Stimulated activated CD8-positive, alpha-beta memory T cell treated with anti-CD3 and anti-CD28 coated beads, Interleukin-4, amount 100 ng/mL, for 4 hours (primary cell): ENCODE measurements around the gene PASK.

Experiments used
- DNase-seq, 2 donors: peaks; one replicate each; pipeline ENCODE4 v3.0.0-alpha.2; 2020; ENCODE audit warnings: low read depth in 2 of 2, low spot score in 1 of 2

The PASK gene

GRCh38 chr2:241126771-241127202 is 22.5 kb downstream of the PASK start:
- DNase-seq = no peak

GRCh38 chr2:241126201-241126611 is 23.1 kb downstream of the PASK start:
- DNase-seq = no peak

DNA sequence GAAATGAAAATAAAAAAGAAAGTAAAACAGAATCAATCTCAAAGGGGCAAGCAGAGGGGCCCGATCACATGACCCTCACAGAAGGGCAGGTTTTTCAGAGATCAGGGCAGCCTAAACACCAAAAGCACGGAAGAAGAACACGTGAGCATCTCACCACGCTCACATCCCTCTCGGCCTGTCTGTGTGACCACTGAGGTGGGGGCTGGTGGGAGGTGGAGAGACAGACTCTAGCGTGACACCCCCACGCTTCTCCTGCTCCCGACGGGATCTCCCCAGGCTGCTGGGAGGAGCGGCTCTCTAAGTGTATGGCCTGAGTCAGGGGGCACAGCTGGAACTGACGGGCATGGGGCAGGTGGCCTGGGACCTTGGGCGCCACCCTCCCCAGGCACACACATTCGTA is 23.6 kb downstream of the PASK start:
- no peak for DNase-seq

- no peak for DNase-seq
Observed at GRCh38 chr2:241123816-241124536, 25.3 kb downstream of the PASK start.

DNA sequence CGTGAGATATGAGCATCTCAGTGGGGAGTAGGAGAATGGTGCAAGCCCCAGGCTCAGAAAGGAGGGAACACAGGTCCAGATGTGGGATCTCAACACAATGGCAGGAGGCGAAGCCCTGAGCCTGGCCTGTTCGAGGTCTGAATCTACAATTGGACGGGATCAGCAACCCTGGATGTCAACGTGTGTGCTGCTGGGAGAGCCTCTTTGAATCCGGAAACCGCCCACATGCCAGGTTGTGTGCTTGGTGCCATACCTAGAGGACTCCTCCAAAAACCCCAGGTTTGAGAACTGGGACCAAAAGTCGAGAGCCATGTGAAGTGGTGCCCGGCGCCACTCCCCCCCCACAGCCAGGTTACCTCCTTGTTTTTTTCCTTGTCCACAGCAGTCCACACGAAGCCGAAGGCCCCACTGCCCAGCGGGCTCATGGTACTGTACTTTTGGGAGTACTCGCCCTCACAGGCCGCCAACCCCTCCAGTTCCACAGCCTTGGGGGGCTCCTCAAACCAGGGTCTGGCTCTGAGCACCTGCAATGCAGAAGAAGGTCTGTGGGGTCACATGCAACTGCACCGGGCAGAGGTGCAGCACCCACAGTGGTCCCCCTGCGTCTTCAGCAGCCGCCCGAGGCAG is 26.8 kb downstream of the PASK start:
- no peak for DNase-seq

DNA sequence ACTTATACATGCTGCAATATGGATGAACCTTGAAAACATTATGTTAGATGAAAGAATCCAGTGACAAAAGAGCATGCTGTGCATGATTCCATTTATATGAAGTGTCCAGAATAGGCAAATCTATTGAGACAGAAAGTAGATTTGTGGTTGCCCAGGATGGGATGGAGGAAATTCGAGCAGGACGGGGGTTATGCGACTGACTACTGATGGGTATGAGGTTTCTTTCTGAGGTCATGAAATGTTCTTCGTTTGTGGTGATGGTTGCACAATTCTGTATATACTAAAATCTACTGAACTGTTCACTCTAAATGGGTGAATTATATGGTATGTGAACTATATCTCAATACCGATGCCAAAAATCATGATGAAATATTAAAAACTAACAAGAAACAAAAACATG is 28.3 kb downstream of the PASK start:
- DNase-seq = no peak

- DNase-seq = no peak
Observed at GRCh38 chr2:241120440-241120839, 28.8 kb downstream of the PASK start.

- no peak for DNase-seq
Observed at GRCh38 chr2:241118737-241119505, 30.4 kb downstream of the PASK start.

GRCh38 chr2:241116606-241117560 is 32.4 kb downstream of the PASK start:
- DNase-seq = no peak

DNA sequence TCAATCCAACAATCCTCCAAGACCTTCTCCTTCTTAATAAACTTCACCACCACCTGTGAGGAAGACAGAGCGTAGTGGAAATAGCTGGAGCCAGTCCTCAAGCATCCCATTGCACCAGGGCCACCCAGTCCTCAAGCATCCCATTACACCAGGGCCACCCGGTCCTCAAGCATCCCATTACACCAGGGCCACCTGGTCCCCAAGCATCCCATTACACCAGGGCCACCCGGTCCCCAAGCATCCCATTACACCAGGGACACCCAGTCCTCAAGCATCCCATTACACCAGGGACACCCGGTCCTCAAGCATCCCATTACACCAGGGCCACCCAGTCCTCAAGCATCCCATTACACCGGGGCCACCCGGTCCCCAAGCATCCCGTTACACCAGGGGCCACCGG is 33.9 kb downstream of the PASK start:
- DNase-seq = no peak

- no peak for DNase-seq
Observed at GRCh38 chr2:241114836-241115235, 34.4 kb downstream of the PASK start.

DNA sequence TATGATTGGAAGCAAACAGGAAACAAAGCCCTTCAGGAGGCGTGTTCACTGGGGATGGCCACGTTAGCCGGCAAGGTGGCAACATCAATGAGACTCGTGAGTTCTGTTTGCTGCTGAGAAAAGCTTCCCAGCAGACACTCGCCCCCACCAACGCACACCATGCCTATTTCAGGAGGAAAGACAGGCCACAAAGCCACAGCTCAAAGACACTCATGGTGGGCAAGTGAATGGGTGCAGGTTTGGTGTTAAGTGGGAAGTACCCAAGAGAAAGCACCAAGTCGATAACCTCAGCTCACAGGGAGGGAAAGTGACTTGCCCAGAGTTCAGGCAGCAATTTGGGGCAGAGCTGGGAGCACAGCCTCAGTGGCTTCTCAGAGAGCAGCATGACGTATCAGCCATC is 36.7 kb downstream of the PASK start:
- DNase-seq = peak in 1 of 2 donors; percentile 38

- no peak for DNase-seq
Observed at GRCh38 chr2:241112046-241112445, 37.2 kb downstream of the PASK start.

- DNase-seq = no peak
Observed at GRCh38 chr2:241111440-241111805, 37.8 kb downstream of the PASK start.

DNA sequence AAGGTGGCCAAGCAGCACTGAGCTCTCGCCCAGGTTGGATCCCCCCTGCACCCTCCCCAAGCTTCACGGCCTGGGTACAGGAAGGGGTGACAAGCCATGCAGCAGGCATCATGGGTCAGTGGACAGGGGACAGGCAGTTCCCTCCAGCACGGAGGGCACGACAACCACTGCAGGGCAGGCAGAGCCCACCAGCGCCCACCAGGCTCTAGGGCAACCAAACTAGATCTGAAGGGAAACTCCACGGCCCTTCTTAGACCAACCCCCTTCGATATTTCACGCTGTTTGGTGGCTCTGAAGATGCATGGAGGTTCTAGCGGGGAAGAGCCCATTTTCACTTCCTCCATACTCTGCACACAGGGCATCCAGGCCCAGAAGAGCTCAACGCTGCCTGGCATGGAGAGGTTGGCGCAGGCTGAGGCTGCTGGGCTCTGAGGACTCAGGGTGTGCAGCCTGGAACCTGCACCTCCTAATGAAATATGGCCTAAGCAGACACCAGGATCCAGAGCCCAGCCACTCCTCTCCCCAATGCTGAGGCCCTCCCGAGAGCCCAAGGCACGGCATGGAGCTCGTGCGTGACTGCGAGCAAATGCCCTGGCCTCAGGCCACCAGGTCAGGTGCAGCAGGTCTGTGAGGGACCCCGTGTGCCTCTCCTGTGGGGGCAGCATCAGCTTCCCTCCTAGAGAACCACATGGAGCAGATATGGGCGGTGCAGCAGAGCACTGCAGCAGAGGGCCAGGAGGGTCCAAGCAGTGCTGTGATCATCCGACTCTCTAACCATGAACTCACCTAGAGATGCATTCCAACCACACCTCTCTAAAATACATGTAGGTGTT is 38.4 kb downstream of the PASK start:
- no peak for DNase-seq

- no peak for DNase-seq
Observed at GRCh38 chr2:241110089-241110606, 39.1 kb downstream of the PASK start.

DNA sequence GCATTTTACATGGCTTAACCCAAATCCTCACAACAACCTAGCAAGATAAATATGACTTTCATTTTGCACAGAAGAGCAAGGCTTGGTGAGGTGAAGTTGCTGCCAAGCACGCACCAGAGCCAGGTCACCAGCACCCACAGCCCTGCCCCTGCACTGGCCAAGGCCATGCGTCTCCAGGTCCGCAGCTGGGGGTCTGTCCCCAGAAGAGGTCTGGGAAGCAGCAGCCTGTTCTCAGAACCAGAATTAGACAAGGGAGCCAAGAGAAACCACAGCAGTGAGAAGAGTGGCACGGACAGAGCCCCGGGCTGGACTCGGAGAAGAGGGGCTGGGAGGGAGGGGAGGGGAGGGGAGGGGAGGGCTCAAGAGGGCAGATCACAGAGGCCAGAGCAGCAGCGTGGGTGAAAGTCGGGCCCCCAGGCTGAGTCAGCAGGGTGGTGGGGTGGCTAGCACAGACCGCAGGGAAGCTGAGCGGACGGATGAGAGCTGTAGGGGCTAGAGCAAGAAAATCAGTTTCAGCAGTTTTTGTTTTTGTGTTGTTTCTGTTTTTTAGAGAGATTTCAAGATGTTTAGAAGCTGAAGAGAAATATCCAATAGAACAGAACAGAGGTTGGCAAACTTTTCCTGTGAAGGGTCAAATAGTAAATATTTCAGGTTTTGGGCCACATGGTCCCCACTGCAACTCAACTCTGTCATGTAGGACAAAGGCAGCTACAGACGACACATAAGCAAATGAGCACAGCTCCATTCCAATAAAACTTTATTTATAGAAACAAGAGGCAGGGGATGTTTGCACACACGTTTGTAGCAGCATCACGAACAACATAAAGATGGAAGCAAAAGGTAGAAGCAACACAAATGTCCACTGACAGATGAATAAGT is 39.8 kb downstream of the PASK start:
- no peak for DNase-seq

- DNase-seq = no peak
Observed at GRCh38 chr2:241108271-241109209, 40.7 kb downstream of the PASK start.
